GM12875 (cell line): Measurements from ENCODE around the gene PWWP3B.
"Not testable (repeated sequence)": the region's sequence is repeated elsewhere in the genome, so short reads cannot be mapped to it uniquely, and the experiment has no call there.

Source experiments
- H3K4me3 ChIP-seq: one replicate; pipeline ENCODE4 v1.5.1; 2011; ENCODE audit warnings: low read depth, low read length, control low read depth
- CTCF ChIP-seq: IDR thresholded peaks from 2 replicates; pipeline ENCODE4 v1.5.1; 2011; ENCODE audit warnings: low read depth, mild to moderate bottlenecking, control low read depth, inconsistent platforms, low read length, moderate library complexity, borderline replicate concordance; ENCODE audit not compliant: insufficient read depth

The PWWP3B gene

DNA sequence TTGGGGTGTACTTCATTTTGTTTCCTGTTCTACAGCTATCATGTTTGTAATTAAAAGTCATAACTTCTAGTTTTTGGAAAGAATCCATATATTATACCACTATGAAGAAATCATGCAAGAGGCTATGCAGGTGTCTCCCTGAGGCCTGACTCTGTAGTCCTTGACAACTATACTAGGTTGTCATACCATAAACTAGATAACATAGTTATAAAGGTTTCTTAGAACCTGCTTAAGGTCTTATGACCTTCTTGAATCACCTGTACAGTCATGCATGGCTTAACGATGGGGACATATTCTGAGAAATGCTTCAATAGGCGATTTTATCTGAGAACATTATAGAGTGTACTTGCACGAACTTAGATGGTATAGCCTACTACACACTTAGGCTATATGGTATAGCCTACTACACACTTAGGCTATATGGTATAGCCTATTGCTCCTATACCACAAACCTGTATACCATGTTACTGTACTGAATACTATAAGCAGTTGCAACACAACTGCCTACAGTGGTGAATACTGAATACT, 3.3 kb downstream of the PWWP3B start:
- TF ChIP-seq CTCF = no peak
- no peak overlapping the region for H3K4me3 ChIP-seq

DNA sequence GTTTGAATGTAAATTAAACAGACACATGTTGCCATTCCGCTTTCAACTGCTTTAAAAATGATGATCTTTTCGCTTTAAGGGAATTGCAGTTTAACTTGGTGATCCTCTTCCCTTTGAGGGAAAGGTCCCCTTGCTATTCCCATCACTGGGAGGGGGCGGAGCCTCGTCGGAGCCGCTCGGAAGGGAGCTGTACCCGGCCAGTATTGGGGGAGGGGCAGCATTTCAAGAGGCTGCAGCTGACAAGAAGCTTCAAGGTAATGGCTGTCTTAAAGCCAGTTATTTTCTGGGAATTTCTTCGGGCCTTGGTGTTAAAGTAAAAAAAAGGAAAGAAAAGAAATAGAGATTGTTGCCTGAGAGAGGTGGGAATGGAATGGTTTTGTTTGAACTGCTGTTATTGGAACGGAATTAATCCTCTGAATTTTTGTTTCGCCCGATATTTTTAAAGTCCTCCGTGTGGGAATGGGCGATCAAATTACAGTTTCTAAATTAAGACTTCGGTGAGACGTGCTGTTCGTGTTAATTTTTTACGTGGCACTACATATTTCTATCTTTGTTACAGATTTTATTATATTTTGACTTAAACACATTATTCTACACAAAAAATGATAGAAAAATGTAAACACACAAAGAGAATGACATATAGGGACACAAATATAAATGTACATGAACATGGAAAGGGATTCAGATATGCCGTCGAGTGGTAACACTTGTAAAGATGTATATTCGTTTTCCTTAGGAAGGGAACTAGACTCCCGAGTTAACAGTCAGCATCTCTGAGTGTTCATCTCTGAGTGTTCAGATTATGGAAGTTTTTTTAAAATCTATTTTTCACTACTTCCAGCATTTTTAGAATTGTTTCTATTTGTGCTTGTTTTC, 9.2 kb downstream of the PWWP3B start:
- H3K4me3 ChIP-seq = no peak overlapping the region
- TF ChIP-seq CTCF = no peak

DNA sequence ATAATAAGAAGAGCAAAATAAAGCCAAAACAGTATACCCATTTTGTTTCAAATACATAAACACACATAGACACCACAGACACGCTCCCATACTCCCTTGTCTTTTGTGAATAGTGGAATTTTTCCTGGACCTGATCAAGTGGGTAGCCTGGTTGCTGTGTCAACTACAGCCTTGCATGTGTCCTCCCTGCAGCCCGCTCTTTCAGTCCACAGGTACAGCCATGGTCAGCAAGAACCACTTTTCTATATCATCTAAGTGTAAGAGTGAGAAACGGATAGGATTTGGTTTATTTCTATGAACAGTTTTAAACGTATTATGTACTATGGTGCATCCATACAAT, 9.8 kb downstream of the PWWP3B start:
- no peak for TF ChIP-seq CTCF

GRCh38 chrX:106178826-106179225, 10.7 kb downstream of the PWWP3B start:
- no peak for TF ChIP-seq CTCF
- no peak overlapping the region for H3K4me3 ChIP-seq

More for the DNA sequence above, 9.8 kb downstream of the PWWP3B start:
- no peak overlapping the region for H3K4me3 ChIP-seq

DNA sequence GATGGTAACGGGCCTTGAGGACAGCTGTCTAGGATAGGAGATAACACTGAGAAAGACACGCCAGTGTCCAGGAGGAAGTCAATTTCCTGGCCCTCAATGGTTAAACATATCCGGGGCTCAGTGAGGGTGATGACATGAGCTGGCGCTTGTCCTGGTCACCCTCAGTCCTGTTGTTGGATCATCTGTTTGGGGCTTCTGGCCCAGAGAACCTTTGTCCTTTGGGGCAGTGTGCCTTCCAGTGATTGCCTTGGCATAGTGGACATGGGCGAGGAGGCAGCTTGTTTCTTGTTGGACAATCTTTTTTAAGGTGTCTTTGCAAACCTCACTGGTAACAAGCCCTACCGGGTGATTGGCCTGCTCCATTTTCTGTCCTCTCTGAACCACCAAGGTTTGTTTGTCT, 15.6 kb downstream of the PWWP3B start:
- H3K4me3 ChIP-seq = not testable (repeated sequence)

DNA sequence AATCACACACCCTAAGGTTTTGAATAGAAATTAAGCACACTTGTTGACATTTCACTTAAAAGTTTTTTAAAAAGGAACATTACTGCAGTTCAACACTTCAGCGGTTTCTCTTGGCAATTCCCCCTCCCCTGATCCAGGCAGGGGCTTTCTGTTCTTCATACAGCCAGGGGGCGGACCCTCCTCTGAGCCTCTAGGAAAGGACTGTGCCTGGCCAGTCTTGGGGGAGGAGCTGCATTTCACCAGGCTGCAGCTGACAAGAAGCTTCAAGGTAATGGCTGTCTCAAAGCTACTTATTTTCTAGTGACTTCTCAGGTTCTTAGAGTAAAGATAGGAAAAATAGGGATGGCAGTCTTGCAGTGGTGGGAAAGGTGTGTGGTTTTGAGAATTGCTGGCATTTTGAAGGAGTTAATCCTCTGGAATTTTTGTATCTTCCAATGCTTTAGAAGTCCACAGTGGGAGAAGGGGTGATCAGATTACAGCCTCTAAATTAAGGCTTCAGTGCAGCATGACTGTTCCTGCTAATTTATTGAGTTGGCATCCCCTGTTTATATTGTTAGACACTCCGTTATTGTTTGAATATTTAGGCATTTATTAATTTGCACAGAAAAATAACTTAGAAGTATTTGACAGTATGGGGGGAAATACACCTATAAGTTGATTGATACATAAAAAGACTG, 33.5 kb downstream of the PWWP3B start:
- H3K4me3 ChIP-seq = no peak overlapping the region
- no peak for TF ChIP-seq CTCF

DNA sequence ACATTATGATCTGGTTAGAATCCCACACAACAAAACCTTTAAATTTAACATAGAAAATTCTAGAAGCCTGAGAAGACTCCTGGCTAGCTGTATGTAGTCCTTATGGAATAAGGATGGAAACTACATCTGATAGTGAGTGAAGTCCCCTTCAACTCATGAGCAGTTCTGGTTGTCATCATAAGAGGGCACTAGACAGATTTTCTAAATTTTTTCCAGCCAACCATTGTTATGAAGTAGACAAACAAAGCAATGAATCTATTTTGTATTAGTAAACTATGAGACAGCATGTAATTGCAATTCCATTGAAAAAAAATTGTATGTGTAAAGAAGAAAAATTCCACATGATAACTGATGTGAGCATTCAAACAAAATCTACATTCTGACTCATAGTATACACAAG, 35.2 kb downstream of the PWWP3B start:
- no peak for TF ChIP-seq CTCF
- no peak overlapping the region for H3K4me3 ChIP-seq
